HG03571 (cell line): ENCODE results near the gene PDZD2.
A peak's percentile ranks its signal among the peaks of the same experiment; 100 is the strongest.

Experiments used
- ATAC-seq: cut with Tn5 transposase; IDR thresholded peaks from one replicate; pipeline ENCODE4 v1.9.1; 2021; ENCODE audit not compliant: unreplicated experiment

PDZD2 gene

GRCh38 chr5:31637851-31638250 lies 1.1 kb upstream of the PDZD2 start:
- ATAC-seq, result no peak

GRCh38 chr5:31638345-31638744 lies 586 bp upstream of the PDZD2 start:
- peak; percentile 14 for ATAC-seq

GRCh38 chr5:31639481-31640411 lies 815 bp downstream of the PDZD2 start:
- peak; percentile 16 for ATAC-seq

GRCh38 chr5:31640573-31640972 lies 1.6 kb downstream of the PDZD2 start:
- no peak for ATAC-seq

- no peak for ATAC-seq
These were observed 2.1 kb downstream of the PDZD2 start for GRCh38 chr5:31641059-31641458.

GRCh38 chr5:31641575-31641974 lies 2.6 kb downstream of the PDZD2 start:
- no peak for ATAC-seq

- ATAC-seq, result no peak
These were observed 6.6 kb downstream of the PDZD2 start for GRCh38 chr5:31645420-31646081.

GRCh38 chr5:31648326-31648725 lies 9.4 kb downstream of the PDZD2 start:
- ATAC-seq, result no peak

- no peak for ATAC-seq
These were observed 12.3 kb downstream of the PDZD2 start for GRCh38 chr5:31651241-31651640.

- no peak for ATAC-seq
These were observed 16.6 kb downstream of the PDZD2 start for GRCh38 chr5:31655491-31655890.

- no peak for ATAC-seq
These were observed 17.9 kb downstream of the PDZD2 start for GRCh38 chr5:31656806-31657205.

- ATAC-seq, result no peak
These were observed 18.5 kb downstream of the PDZD2 start for GRCh38 chr5:31657315-31657979.

GRCh38 chr5:31661257-31661656 lies 22.3 kb downstream of the PDZD2 start:
- no peak for ATAC-seq

- no peak for ATAC-seq
These were observed 24.6 kb downstream of the PDZD2 start for GRCh38 chr5:31663519-31663918.

- ATAC-seq, result no peak
These were observed 25.6 kb downstream of the PDZD2 start for GRCh38 chr5:31664566-31664965.

GRCh38 chr5:31671339-31671741 lies 32.4 kb downstream of the PDZD2 start:
- no peak for ATAC-seq

- no peak for ATAC-seq
These were observed 35.5 kb downstream of the PDZD2 start for GRCh38 chr5:31674371-31674951.

- ATAC-seq, result no peak
These were observed 36.5 kb downstream of the PDZD2 start for GRCh38 chr5:31675472-31675871.

- ATAC-seq, result no peak
These were observed 39.2 kb downstream of the PDZD2 start for GRCh38 chr5:31678180-31678579.

- no peak for ATAC-seq
These were observed 41.6 kb downstream of the PDZD2 start for GRCh38 chr5:31680528-31680927.

GRCh38 chr5:31682025-31682424 lies 43.1 kb downstream of the PDZD2 start:
- ATAC-seq, result no peak
